NCI-H226 (cell line): ENCODE data around the gene SLC37A4.
"Not testable (repeated sequence)": the region's sequence is repeated elsewhere in the genome, so short reads cannot be mapped to it uniquely, and the experiment has no call there.

Experiments used
- DNase-seq: peaks from one replicate; pipeline ENCODE4 v3.0.0-alpha.2; 2015

Gene SLC37A4

GRCh38 chr11:119041821-119042514 lies 11.3 kb upstream of the SLC37A4 start:
- DNase-seq: peak; percentile 37

GRCh38 chr11:119039471-119039870 lies 8.8 kb upstream of the SLC37A4 start:
- DNase-seq: not testable (repeated sequence)

GRCh38 chr11:119038884-119039283 lies 8.2 kb upstream of the SLC37A4 start:
- DNase-seq: no peak

GRCh38 chr11:119034813-119035212 lies 4.1 kb upstream of the SLC37A4 start:
- DNase-seq: no peak

GRCh38 chr11:119033421-119033820 lies 2.7 kb upstream of the SLC37A4 start:
- peak; percentile 44 for DNase-seq

GRCh38 chr11:119031912-119032280 lies 1.2 kb upstream of the SLC37A4 start:
- DNase-seq: no peak

GRCh38 chr11:119030029-119030328 lies 698 bp downstream of the SLC37A4 start:
- no peak for DNase-seq

GRCh38 chr11:119029340-119030028 lies 1.2 kb downstream of the SLC37A4 start:
- no peak for DNase-seq

- no peak for DNase-seq
Measured at GRCh38 chr11:119029069-119029339, 1.7 kb downstream of the SLC37A4 start.

- DNase-seq: no peak
Measured at GRCh38 chr11:119028346-119029068, 2.2 kb downstream of the SLC37A4 start.

- DNase-seq: no peak
Measured at GRCh38 chr11:119027561-119028345, 2.9 kb downstream of the SLC37A4 start.

GRCh38 chr11:119026970-119027369 lies 3.7 kb downstream of the SLC37A4 start:
- DNase-seq: no peak

- DNase-seq: no peak
Measured at GRCh38 chr11:119025978-119026766, 4.5 kb downstream of the SLC37A4 start.

- DNase-seq: no peak
Measured at GRCh38 chr11:119025541-119025940, 5.1 kb downstream of the SLC37A4 start.

- no peak for DNase-seq
Measured at GRCh38 chr11:119025099-119025473, 5.6 kb downstream of the SLC37A4 start.

- no peak for DNase-seq
Measured at GRCh38 chr11:119024430-119025098, 6.1 kb downstream of the SLC37A4 start.

GRCh38 chr11:119023741-119024140 lies 6.9 kb downstream of the SLC37A4 start:
- no peak for DNase-seq

- no peak for DNase-seq
Measured at GRCh38 chr11:119021631-119022030, 9.0 kb downstream of the SLC37A4 start.

GRCh38 chr11:119019996-119020395 lies 10.7 kb downstream of the SLC37A4 start:
- DNase-seq: no peak

GRCh38 chr11:119018074-119018938 lies 12.4 kb downstream of the SLC37A4 start, which contains the start of the genes RPS25 and TRAPPC4:
TSS of gene RPS25 (minus strand) at chr11:119018343. CDS start at chr11:119018284, 59 bp downstream.
TSS of gene TRAPPC4 (plus strand) at chr11:119018766. CDS start at chr11:119018796, 30 bp downstream.
- DNase-seq: peak; percentile 97

- DNase-seq: not testable (repeated sequence)
Measured at GRCh38 chr11:119017377-119017776, 13.3 kb downstream of the SLC37A4 start.
